ENCODE data around the gene ST6GALNAC5. TPM values are rescaled to one million over a fixed set of nuclear protein-coding genes. Genes with fewer than 3 reads are reported as not detected.

The ST6GALNAC5 gene
- total and polyA plus RNA-seq, 2 experiments from 2014 or later: 4.1 to 19.2 TPM

GRCh38 chr1:76993036-76993435 lies 125.8 kb downstream of the ST6GALNAC5 start:
- Histone ChIP-seq H3K4me1 (ENCODE audit: insufficient read depth) (no peaks in the 10 kb centered on the region), H3K4me3 (no peak overlapping the region), H3K9me2 (ENCODE audit: insufficient read depth) (0 out of 2 replicates have a peak, but pooled peaks cover 6% of the 10 kb centered on the region), H3K36me3 (ENCODE audit: insufficient read depth) (no peaks in the 10 kb centered on the region), H4K20me1 (replicated peaks; ENCODE audit: insufficient read depth) (no peaks in the 10 kb centered on the region; the same call in 1 of the 2 replicates), H3K4me2 (no peak overlapping the region), H3K79me2 (replicated peaks; ENCODE audit: insufficient read depth) (no peaks in the 10 kb centered on the region), H3K27ac (ENCODE audit: low read depth) (no peak overlapping the region), H3K27me3 (ENCODE audit: insufficient read depth) (no peaks in the 10 kb centered on the region), H2AFZ (no peak overlapping the region), H3F3A (replicated peaks; ENCODE audit: low read depth) (no peaks in the 10 kb centered on the region)
- Mint-ChIP-seq H3K4me1 (peaks cover 7% of the 10 kb centered on the region; the same call in 2 of the 3 replicates), H3K9me3 (no peaks in the 10 kb centered on the region), H3K27ac (no peak overlapping the region), H3K36me3 (ENCODE audit: low read depth) (no peaks in the 10 kb centered on the region), H3K4me3 (no peak overlapping the region), H3K27me3 (ENCODE audit: insufficient read depth, low read depth, poor library complexity) (no peaks in the 10 kb centered on the region)
- no peak for ATAC-seq
- DNase-seq (ENCODE audit: low spot score): no peak
- TF ChIP-seq ZNF331 (CRISPR knock-in tag; IDR thresholded peaks at IDR 0.05; ENCODE audit: low read depth): no peak
- TF ChIP-seq EZH2phosphoT487 (IDR thresholded peaks at IDR 0.05; ENCODE audit: unreplicated experiment): no peak
- TF ChIP-seq CREB1 (CRISPR knock-in tag; IDR thresholded peaks at IDR 0.05; ENCODE audit: low read depth): no peak
- no peak for TF ChIP-seq NANOG (IDR thresholded peaks at IDR 0.05; ENCODE audit: borderline replicate concordance)
- no peak for TF ChIP-seq STAT1 (IDR thresholded peaks at IDR 0.05; ENCODE audit: unreplicated experiment)
- no peak for TF ChIP-seq POLR2AphosphoS5 (IDR thresholded peaks at IDR 0.05; ENCODE audit: low read depth)
- TF ChIP-seq EZH2 (IDR thresholded peaks at IDR 0.05; ENCODE audit: low read depth, unreplicated experiment): no peak
- no peak for TF ChIP-seq ZNF462 (CRISPR knock-in tag; IDR thresholded peaks at IDR 0.05)
- TF ChIP-seq ETS1 (IDR thresholded peaks at IDR 0.05): no peak
- no peak for TF ChIP-seq REST (IDR thresholded peaks at IDR 0.05; ENCODE audit: unreplicated experiment)
- no peak for TF ChIP-seq CTCF (conservative IDR thresholded peaks at IDR 0.05; ENCODE audit: low read depth in 2 of 2)
- TF ChIP-seq ZNF114 (CRISPR knock-in tag; IDR thresholded peaks at IDR 0.05): no peak
